A673 (cell line): ENCODE results near the gene ABI3. TPM values are rescaled to one million over a fixed set of nuclear protein-coding genes. Genes with fewer than 3 reads are reported as not detected.

Experiments
- BruUV-seq: library from RNA; stranded (reverse); fragments of 400-500 nt; replicated peaks from 2 replicates; lab custom pipeline; 2021; lab: Mats Ljungman, UMichigan
- CTCF ChIA-PET: fragments of 300-600 bp; sonication (Branson Sonifier 250); formaldehyde crosslinking; loops from one replicate; lab custom pipeline; 2022; ENCODE audit warnings: antibody characterized with exemption; lab: Charles Lee
- POLR2A ChIA-PET: fragments of 300-600 bp; sonication (Branson Sonifier 250); formaldehyde crosslinking; loops from one replicate; lab custom pipeline; 2022; ENCODE audit warnings: antibody characterized with exemption; ENCODE audit not compliant: low non-redundant PET; lab: Charles Lee
- DNase-seq: peaks from one replicate; pipeline ENCODE4 v3.0.0-alpha.2; 2015; ENCODE audit warnings: low spot score
- H3K27ac ChIP-seq: fragments of 200-600 bp; sonication (generic); 2 replicates; pipeline ENCODE4 v1.5.1; 2016; ENCODE audit warnings: mixed run types, low read depth, mild to moderate bottlenecking, mixed read lengths, antibody characterized with exemption, low read length; ENCODE audit not compliant: poor library complexity, severe bottlenecking
- H3K27me3 ChIP-seq: fragments of 200-600 bp; sonication (generic); replicated peaks from 2 replicates; pipeline ENCODE4 v1.6.1; 2017; ENCODE audit warnings: mixed run types, low read depth, mild to moderate bottlenecking, mixed read lengths, antibody characterized with exemption, low read length; ENCODE audit not compliant: insufficient read depth, poor library complexity
- H3K36me3 ChIP-seq: fragments of 200-600 bp; sonication (generic); 2 replicates; pipeline ENCODE4 v1.6.1; 2016; ENCODE audit warnings: mixed run types, mild to moderate bottlenecking, mixed read lengths, antibody characterized with exemption, low read length; ENCODE audit not compliant: insufficient read depth, poor library complexity, severe bottlenecking
- H3K4me1 ChIP-seq: fragments of 200-600 bp; sonication (generic); 2 replicates; pipeline ENCODE4 v1.6.1; 2017; ENCODE audit warnings: mixed run types, mild to moderate bottlenecking, mixed read lengths, antibody characterized with exemption, low read length; ENCODE audit not compliant: insufficient read depth, poor library complexity, severe bottlenecking
- H3K4me3 ChIP-seq: fragments of 200-600 bp; sonication (generic); 2 replicates; pipeline ENCODE4 v1.5.1; 2016; ENCODE audit warnings: low read depth, mixed run types, mild to moderate bottlenecking, mixed read lengths, low read length; ENCODE audit not compliant: poor library complexity, severe bottlenecking
- H3K9me3 ChIP-seq: fragments of 200-600 bp; sonication (generic); 2 replicates; pipeline ENCODE4 v1.6.1; 2016; ENCODE audit warnings: mixed run types, low read depth, mild to moderate bottlenecking, mixed read lengths, antibody characterized with exemption, low read length; ENCODE audit not compliant: poor library complexity, severe bottlenecking
- EZH2 ChIP-seq: fragments of 200-600 bp; sonication (generic); IDR thresholded peaks from 2 replicates; pipeline ENCODE4 v1.6.1; 2017; ENCODE audit warnings: borderline replicate concordance, low read depth, mild to moderate bottlenecking, mixed read lengths, antibody characterized with exemption, low read length; ENCODE audit not compliant: poor library complexity, severe bottlenecking
- intact Hi-C: fragments of 100-400 bp; cut with micrococcal nuclease; formaldehyde crosslinking; loops from one replicate; pipeline ENCODE4 v1.10.0; 2022; ENCODE audit not compliant: unreplicated experiment
- total RNA-seq: library from RNA; stranded (reverse); gene quantifications from 2 replicates; pipeline ENCODE4 v1.2.3, GENCODE V29; 2021
- TF ChIP-seq, protein P1 (sequence below): fragments of 300-800, 200-600 bp; sonication (generic); conservative IDR thresholded peaks from 2 replicates; pipeline ENCODE4 v1.5.1; 2017; ENCODE audit warnings: low read depth, mild to moderate bottlenecking, antibody characterized with exemption, low read length, moderate library complexity, mixed read lengths

The ABI3 gene
- total RNA-seq, 1 experiment from 2014 or later, result 9.7 TPM

DNA sequence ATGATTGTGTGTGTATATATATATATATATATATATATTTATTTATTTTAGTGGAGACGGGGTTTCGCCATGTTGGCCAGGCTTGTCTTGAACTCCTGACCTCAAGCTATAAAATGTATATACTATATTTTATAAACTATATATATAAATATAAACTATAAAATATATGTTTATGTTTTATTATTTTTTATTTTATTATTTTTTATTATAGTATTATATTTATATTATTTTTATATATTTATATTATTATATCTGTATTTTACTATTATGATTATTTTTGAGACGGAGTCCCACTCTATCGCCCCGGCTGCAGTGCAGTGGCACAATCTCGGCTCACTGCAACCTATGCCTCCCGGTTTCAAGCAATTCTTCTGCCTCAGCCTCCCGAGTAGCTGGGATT lies 30.5 kb downstream of the ABI3 start:
- no TSS peak for BruUV-seq
- H3K4me1 ChIP-seq, result no peaks in the 10 kb centered on the region
- H3K9me3 ChIP-seq, result no peaks in the 10 kb centered on the region
- intact Hi-C loops, result no loop called here
- CTCF ChIA-PET, result interaction anchor here (1.1 kb wide), 1 partner anchor 49 kb away, joined by 5 read pairs; no protein-coding TSS in a partner anchor
- no peaks in the 10 kb centered on the region for H3K27me3 ChIP-seq
- POLR2A ChIA-PET, result no interaction called here
- TF ChIP-seq, protein P1, sequence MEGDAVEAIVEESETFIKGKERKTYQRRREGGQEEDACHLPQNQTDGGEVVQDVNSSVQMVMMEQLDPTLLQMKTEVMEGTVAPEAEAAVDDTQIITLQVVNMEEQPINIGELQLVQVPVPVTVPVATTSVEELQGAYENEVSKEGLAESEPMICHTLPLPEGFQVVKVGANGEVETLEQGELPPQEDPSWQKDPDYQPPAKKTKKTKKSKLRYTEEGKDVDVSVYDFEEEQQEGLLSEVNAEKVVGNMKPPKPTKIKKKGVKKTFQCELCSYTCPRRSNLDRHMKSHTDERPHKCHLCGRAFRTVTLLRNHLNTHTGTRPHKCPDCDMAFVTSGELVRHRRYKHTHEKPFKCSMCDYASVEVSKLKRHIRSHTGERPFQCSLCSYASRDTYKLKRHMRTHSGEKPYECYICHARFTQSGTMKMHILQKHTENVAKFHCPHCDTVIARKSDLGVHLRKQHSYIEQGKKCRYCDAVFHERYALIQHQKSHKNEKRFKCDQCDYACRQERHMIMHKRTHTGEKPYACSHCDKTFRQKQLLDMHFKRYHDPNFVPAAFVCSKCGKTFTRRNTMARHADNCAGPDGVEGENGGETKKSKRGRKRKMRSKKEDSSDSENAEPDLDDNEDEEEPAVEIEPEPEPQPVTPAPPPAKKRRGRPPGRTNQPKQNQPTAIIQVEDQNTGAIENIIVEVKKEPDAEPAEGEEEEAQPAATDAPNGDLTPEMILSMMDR, result no peak
- TF ChIP-seq EZH2, result no peak
- no peak for DNase-seq
- no peaks in the 10 kb centered on the region for H3K36me3 ChIP-seq
- no peak overlapping the region for H3K4me3 ChIP-seq
- no peak overlapping the region for H3K27ac ChIP-seq

DNA sequence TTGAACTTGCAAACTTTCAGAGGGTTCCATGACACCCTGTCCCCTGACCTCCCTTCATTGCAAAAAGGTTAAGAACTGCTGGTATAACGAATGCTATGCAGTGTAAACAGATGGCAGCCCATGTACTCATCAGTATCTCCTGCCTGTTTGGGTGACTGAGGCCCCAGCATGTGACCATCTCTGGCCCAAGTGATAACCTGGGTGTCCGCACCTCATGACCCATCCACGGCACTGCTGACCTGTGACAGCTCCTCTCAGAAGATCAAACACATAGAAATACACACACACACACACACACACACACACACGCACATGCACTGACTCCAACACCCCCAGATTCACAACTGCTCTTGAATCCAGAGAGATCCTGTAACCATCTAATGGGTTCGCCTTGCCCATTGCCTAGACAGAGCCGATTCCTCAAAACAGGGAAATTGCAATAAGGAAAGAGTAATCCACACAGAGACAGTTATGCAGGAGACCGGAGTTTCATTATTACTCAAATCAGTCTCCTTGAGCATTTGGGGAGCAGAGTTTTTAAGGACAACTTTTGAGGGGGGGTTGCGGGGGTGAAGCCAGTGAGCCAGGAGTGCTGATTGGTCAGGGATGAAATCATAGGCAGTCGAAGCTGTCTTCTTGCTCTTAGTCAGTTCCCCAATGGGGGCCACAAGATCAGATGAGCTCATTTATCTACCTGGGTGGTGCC lies 31.3 kb downstream of the ABI3 start:
- Histone ChIP-seq H3K27ac (no peak overlapping the region), H3K4me1 (no peaks in the 10 kb centered on the region), H3K27me3 (no peaks in the 10 kb centered on the region), H3K4me3 (no peak overlapping the region), H3K36me3 (no peaks in the 10 kb centered on the region), H3K9me3 (no peaks in the 10 kb centered on the region)
- TF ChIP-seq, protein P1, result no peak
- no peak for TF ChIP-seq EZH2
- no peak for DNase-seq
- CTCF ChIA-PET, result no interaction called here
- no TSS peak for BruUV-seq
- intact Hi-C loops, result no loop called here
- POLR2A ChIA-PET, result no interaction called here

DNA sequence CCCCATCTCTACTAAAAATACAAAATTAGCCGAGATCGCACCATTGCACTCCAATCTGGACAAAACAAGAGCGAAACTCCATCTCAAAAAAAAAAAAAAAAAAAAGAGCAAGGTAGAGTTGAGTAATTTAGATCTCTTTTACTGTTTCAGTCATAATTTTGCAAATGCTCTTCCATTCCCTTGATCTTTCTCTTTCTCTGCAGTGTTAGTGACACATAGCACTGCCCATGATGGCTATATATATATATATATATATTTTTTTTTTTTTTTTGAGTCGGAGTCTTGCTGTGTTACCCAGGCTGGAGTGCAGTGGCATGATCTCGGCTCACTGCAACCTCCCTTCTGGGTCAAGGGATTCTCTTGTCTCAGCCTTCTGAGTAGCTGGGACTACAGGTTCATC lies 32.3 kb downstream of the ABI3 start:
- intact Hi-C loops, result no loop called here
- Histone ChIP-seq H3K4me3 (no peak overlapping the region), H3K36me3 (no peaks in the 10 kb centered on the region), H3K27me3 (no peaks in the 10 kb centered on the region), H3K27ac (no peak overlapping the region), H3K9me3 (no peaks in the 10 kb centered on the region), H3K4me1 (no peaks in the 10 kb centered on the region)
- POLR2A ChIA-PET, result no interaction called here
- no TSS peak for BruUV-seq
- DNase-seq, result no peak
- no peak for TF ChIP-seq EZH2
- TF ChIP-seq, protein P1, result no peak
- CTCF ChIA-PET, result no interaction called here
